ENCODE results near the gene NAT14.

NAT14 gene

DNA sequence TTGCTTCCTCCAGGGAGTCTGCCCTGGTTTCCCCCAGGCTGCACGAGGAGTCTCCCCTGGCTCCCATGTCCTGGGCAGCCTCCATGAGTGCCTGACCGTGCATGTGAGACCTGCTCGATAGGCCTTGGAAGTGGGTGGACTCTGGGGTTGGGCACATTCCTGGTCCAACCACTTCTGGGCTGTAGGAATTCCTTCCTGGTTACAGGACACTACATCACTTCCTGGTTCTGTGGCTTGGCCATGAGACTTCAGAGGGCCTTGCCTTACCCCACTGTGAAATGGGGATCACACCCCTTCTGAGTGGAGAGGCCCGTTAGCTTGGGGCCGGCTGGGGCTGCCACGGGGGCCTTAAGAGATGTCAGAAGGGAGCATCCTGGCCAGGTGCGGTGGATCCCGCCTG lies 12.5 kb upstream of the NAT14 start:
- DNase-seq = no peak

- DNase-seq = no peak
These were observed 11.6 kb upstream of the NAT14 start for GRCh38 chr19:55473225-55474012.

DNA sequence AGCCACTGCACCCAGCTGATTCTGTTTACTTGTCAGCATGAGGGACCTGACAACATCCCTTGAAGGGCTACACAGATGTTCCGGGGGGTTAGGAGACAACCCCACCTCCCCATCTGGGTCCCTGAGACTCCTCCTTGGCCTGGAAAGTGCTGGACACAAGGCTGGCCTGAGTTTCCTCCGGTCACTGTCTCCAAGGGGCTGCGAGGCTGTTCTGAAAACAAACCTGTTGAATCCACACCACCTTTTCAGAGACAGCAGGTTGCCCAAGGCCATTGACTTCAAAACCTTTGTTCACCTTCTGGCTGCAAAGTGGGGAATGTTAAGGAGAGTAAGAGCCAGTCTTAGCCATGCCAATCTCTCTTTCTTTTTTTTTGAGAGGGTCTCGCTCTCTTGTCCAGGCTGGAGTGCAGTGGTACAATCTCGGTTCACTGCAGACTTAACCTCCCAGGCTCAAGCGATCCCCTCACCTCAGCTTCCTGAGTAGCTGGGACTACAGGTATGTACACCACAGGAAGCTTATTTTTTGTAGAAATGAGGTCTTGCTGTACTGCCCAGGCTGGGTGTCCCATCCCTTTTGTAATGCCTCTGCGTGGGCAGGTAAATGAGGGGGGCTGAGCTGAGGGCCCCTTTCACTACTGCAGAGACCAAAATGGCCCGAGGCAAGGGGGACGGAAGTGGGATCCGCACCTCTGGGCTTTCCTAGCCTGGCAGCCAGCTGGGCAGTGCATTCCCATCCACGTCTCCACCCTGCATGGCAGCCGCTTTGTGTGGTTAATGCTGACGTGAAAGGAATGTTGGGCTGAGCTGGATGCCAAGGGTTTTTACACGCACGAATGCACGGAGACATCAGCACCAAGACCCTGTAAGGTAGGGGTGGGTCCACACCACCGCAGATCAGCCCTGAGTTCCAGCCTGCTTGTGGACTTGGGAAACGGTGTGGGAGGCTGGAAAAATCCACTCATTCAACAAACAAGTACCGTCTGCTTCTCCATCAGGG lies 10.4 kb upstream of the NAT14 start:
- DNase-seq = no peak

DNA sequence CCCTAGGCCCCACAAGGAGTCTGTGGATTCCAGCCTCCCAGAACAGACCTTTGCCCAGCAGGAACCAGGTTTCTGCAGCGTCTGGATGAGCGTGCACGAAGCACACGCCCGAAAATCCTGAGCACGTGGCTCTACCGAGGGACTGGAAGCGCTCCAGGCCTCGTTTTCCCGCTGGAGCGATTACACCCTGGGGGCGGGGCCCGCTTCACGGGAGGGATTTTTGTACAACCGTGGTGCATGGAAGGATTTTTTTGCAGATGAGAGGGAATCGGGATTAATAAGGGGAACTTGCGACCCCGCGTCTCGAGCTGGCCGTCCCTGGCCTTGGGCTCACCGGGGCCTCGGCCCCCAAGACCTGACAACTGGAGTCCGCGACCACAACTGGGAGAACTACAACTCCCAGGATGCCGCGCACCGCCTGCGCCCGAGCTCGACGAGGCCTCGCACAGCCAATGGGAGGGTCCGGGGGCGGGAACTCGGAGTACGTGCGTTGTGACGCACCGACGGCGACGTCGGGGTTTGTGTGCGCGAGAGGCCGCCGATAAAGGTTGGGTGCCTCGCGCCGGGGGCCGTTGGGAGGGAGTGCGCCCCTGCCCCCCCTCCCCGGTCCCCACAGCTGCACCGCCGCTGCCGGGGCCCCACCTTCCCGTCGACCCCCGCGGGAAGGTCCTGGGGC lies 8.8 kb upstream of the NAT14 start, which contains the start of gene ZNF628:
Gene ZNF628 (plus strand): TSS at position 518 of the 676 bp plus-strand sequence. CDS start 3,294 bp downstream, outside the sequence.
- peak; percentile 96 for DNase-seq

- DNase-seq = no peak
These were observed 7.1 kb upstream of the NAT14 start for GRCh38 chr19:55477905-55478304.

- no peak for DNase-seq
These were observed 6.6 kb upstream of the NAT14 start for GRCh38 chr19:55478364-55478763.

- no peak for DNase-seq
These were observed 5.9 kb upstream of the NAT14 start for GRCh38 chr19:55479045-55479444.

DNA sequence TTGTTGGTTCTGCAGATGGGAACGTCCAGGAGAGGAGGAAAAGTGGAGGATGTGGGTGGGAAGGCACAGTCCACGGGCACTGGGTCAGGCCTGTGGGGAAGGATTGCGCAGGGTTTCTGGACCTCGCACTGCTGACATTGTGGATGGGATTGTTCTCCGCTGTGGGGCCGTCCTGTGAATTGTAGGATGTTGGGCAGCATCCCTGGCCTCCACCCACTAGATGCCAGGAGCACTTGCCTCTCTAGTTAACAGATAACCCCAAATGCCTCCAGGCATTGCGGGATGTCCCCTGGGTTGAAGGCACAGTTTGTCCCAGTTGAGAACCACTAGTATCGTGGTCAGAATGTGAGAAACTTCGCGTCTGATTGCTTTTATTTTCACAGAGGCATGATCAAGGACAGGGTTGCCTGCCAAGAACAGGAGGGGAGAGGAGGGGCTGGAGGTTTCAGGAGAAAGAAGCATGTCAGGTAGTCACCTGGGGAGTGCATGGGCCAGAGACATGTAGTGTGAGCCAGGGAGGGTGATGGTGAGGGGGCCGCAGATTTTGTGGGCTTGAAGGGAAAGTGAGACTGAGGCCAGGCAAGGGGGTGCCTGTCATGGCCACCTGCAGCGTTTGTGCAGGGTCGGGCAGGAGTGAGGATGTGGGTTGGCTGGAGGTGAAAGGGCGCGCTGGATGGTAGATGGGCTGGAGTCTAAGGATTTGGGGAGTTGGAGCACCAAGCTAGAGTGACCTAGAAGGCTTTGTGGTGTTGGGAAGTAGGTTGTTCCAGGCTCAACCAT lies 5.3 kb upstream of the NAT14 start:
- no peak for DNase-seq

DNA sequence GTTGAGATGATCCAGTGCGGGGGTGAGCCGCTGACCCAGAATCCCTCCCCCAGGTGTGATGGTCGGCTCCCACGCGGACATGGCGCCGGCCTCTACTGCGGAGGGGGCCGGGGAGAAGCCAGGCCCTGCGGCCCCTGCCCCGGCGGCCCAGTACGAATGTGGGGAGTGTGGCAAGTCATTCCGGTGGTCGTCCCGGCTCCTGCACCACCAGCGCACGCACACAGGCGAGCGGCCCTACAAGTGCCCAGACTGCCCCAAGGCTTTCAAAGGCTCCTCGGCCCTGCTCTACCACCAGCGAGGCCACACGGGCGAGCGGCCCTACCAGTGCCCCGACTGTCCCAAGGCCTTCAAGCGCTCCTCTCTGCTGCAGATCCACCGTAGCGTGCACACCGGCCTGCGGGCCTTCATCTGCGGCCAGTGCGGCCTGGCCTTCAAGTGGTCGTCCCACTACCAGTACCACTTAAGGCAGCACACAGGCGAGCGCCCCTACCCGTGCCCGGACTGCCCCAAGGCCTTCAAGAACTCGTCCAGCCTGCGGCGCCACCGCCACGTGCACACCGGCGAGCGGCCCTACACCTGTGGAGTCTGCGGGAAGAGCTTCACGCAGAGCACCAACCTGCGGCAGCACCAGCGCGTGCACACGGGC lies 3.7 kb upstream of the NAT14 start:
- no peak for DNase-seq

- DNase-seq = no peak
These were observed 3.2 kb upstream of the NAT14 start for GRCh38 chr19:55481794-55482155.

DNA sequence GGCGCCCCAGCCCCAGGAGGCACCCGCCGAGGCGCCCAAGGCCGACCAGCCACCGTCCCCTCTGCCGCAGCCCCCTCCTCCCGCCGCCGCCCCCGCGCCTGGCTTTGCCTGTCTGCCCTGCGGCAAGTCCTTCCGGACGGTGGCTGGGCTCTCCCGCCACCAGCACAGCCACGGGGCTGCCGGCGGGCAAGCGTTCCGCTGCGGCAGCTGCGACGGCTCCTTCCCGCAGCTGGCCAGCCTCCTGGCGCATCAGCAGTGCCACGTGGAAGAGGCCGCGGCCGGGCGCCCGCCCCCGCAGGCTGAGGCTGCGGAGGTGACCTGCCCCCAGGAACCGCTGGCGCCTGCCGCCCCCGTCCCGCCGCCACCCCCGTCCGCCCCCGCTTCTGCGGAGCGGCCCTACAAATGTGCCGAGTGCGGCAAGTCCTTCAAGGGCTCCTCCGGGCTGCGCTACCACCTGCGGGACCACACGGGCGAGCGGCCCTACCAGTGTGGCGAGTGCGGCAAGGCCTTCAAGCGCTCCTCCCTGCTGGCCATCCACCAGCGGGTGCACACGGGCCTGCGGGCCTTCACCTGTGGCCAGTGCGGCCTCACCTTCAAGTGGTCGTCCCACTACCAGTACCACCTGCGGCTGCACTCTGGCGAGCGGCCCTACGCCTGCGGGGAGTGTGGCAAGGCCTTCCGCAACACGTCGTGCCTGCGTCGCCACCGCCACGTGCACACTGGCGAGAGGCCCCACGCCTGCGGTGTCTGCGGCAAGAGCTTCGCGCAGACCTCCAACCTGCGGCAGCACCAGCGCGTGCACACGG lies 2.6 kb upstream of the NAT14 start:
- no peak for DNase-seq

- DNase-seq = no peak
These were observed 1.9 kb upstream of the NAT14 start for GRCh38 chr19:55482967-55483705.

- no peak for DNase-seq
These were observed 1.0 kb upstream of the NAT14 start for GRCh38 chr19:55483706-55484592.

DNA sequence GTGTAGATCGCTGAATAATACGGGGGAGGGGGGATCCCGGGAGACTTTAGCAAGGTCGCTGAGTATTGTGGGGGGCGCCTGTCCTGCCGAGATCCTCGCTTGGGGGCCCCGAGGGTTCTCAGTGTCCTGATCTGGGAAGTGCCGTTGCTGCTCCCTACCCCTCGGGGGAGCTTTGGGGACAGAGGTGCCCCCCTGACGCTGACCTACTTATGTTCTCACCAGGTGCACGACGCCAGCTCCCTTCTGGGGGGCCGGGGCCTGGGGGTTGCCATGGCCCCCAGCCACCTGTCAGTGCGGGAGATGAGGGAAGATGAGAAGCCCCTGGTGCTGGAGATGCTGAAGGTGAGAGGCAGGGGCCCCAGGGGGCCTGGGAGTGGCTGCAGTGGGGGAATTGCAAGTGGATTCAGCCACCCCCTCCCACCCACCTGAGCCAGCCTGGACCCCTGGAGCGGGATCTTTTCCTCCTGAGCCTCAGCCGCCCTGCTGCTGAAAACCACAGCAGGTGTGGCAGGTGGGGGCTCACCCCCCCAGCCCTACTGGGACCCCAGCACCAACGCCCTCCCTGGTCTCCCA lies 537 bp downstream of the NAT14 start:
- DNase-seq = no peak

- no peak for DNase-seq
These were observed 1.3 kb downstream of the NAT14 start for GRCh38 chr19:55486043-55486970.

GRCh38 chr19:55486971-55487923 lies 2.3 kb downstream of the NAT14 start:
- no peak for DNase-seq
